ENCODE data around the gene SEC11A.

- TF ChIP-seq CTCF (IDR thresholded peaks at IDR 0.05; ENCODE audit: low read length) (no peak), EZH2phosphoT487 (IDR thresholded peaks at IDR 0.05; ENCODE audit: low read length) (no peak)
These were observed 21.1 kb upstream of the SEC11A start for GRCh38 chr15:84737005-84737404.

All from MM.1S (cell line).